ENCODE measurements around the gene ZNF304.
A peak's percentile ranks its signal among the peaks of the same experiment; 100 is the strongest.
"Not testable (repeated sequence)": the region's sequence is repeated elsewhere in the genome, so short reads cannot be mapped to it uniquely, and the experiment has no call there.

The ZNF304 gene

DNA sequence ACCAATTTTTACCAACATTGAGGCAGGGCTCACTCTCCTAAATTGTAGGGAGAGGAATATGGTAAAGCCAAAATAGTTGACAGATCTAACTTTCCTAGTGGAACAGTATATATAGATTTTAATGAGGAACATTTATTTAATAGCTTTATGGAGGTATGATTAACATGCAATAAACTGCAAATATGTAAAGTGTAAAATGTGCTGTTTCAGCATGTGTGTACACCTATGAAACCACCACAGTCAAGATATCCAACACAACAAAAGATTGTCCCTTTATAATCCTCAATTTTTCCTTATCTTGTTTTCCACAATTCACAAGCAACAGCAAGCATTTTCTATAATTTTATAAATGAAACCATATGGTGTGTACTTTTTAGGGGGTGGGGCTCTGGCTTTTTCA is 8.2 kb downstream of the ZNF304 start:
- FAIRE-seq = no peak

DNA sequence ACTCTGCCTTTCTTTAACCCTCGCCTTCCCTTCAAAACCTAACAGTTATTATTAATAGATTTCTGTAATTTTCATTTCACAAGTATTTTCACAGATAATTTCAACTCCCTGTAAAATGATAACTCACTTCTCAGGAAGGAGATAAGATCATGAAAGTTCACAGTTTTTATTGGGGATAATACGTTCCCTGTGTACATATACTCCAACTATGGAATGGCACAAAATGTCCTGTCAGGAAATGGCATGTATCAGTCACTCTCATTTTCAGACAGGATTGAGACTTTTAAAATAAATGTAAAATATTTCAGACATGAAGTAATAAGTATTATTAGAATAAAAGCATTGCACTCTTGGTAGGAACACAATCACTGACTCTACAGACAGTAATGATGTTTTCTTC is 11.3 kb downstream of the ZNF304 start:
- FAIRE-seq (no peak), DNase-seq (ENCODE audit: insufficient read length, low spot score) (no peak)

More for the DNA sequence above, 8.2 kb downstream of the ZNF304 start:
- no peak for DNase-seq (ENCODE audit: insufficient read length, low spot score)

DNA sequence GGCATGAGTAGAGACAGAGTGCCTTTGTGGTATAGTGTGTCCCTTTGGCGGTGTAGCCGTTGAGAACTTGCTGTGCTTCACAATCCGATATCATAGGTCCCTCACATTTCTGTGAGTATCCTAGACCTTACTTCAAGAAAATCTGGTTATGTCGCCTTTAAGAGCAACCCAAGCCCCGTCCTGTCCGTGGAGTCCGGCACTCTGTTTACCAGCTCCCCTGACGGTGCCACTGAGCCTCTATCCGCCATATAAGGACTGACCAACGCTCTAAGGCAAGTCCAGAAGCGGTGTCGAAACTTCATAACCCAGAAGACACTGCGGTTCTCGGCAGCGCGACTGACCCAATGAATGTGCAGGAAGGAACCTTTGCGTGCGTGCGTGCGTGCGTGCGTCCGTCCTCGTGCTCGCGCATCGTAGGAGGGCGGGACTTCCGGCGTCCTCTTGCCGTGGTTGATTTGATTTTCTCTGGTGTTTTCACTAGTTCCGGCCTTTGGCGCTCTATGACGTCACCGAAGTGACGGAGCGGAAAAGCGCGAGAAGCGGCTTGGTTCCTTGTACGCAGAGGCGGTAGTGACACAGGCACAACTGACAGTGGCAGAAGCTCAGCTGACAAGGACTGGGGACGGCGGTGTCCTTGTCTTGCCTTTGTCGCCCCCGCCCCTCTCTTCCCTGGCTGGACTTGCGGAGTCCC is 12.1 kb downstream of the ZNF304 start, which contains the start of the genes TRAPPC2B and ZNF547:
TRAPPC2B (plus strand) TSS at position 555 of the 691 bp plus-strand sequence. CDS start 1,283 bp downstream, outside the sequence.
ZNF547 (plus strand) TSS at position 555 of the 691 bp plus-strand sequence. CDS start 5,005 bp downstream, outside the sequence.
- FAIRE-seq = peak; percentile 99

DNA sequence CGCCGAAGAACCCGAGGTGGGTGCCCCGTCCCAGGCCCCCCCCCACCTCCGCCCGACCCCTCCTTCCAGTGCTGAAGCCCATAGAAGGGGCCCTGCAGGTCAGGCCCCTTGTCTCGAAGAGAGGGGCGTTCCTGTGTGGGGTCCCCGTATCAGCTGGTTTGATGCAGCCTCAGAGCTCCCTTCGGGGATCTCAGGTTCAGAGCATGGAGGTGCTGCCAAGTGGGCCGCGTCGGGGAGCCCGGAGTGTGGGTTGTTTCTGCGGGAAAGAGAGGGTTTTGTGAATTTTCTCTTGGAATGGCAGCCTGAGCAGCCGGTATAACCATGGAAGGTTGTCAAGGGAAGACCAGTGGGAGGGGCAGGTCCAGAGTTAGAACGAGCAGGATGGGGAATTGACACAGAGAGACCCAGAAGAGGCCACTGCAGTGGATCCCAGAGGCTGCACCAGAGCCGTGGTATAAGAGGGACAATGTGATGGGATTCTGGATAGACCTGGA is 12.7 kb downstream of the ZNF304 start:
- no peak for DNase-seq (ENCODE audit: insufficient read length, low spot score)
- FAIRE-seq = no peak

More for the DNA sequence above, 12.1 kb downstream of the ZNF304 start, which contains the start of the genes TRAPPC2B and ZNF547:
- DNase-seq (ENCODE audit: insufficient read length, low spot score) = peak; percentile 94

DNA sequence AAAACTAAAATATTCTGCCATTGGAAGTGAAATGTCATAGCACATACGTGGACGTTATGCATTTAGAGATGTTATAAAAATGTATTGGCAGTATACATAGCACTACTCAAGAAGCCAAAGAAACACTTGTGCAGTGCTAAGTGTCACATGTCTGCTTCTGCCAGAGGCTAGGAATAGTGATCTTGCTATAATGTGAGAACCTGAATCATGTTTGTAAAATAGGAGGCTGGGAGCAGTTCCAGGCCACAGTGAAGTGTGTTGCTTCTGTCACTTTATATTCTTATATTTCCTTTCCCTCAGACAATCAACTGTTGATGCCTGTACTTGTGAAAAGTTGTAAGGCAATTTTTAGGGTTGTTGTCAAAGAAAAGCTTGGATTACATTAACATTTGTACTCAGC is 15.7 kb downstream of the ZNF304 start:
- DNase-seq (ENCODE audit: insufficient read length, low spot score) (no peak), FAIRE-seq (no peak)

DNA sequence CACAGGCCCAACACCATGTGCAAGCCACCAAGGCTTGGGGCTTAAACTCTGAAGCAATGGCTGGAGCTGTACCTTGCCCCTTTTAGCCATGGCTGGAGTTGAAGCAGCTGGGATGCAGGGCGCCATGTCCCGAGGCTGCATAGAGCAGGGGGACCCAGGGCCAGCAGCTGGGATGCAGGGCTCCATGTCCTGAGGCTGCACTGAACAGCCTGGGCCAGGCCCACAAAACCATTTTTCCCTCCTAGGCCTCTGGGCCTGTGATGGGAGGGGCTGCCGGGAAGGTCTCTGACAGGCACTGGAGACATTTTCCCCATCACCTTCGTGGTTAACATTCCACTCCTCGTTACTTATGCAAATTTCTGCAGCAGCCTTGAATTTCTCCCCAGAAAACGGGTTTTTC is 23.1 kb downstream of the ZNF304 start:
- FAIRE-seq (no peak), DNase-seq (ENCODE audit: insufficient read length, low spot score) (no peak)

DNA sequence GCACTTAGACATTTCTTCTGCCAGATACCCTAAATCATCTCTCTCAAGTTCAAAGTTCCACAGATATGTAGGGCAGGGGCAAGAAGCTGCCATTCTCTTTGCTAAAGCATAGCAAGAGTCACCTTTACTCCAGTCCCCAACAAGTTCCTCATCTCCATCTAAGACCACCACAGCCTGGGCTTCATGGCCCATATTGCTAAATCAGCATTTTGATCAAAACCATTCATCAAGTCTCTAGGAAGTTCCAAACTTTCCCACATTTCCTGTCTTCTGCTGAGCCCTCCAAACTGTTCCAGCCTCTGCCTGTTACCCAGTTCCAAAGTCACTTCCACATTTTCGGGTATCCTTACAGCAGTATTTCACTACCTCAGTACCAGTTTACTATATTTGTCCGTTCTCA is 23.6 kb downstream of the ZNF304 start:
- DNase-seq (ENCODE audit: insufficient read length, low spot score); FAIRE-seq: not testable (repeated sequence)

DNA sequence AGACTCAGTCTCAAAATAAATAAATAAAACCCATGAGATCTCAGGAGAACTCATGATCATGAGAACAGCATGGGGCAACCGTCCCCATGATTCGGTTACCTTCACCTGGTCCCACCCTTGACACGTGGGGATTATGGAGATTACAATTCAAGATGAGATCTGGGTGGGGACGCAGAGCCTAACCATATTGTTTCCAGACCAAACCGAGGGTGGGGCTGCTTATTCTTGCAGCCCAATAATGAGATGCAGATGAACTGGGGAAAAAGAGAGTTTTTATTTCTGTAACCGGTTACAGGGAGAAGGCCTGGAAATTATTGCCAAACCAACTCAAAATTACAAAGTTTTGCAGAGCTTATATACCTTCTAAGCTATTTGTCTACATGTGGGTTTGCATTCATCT is 25.1 kb downstream of the ZNF304 start:
- FAIRE-seq = no peak
- no peak for DNase-seq (ENCODE audit: insufficient read length, low spot score)

DNA sequence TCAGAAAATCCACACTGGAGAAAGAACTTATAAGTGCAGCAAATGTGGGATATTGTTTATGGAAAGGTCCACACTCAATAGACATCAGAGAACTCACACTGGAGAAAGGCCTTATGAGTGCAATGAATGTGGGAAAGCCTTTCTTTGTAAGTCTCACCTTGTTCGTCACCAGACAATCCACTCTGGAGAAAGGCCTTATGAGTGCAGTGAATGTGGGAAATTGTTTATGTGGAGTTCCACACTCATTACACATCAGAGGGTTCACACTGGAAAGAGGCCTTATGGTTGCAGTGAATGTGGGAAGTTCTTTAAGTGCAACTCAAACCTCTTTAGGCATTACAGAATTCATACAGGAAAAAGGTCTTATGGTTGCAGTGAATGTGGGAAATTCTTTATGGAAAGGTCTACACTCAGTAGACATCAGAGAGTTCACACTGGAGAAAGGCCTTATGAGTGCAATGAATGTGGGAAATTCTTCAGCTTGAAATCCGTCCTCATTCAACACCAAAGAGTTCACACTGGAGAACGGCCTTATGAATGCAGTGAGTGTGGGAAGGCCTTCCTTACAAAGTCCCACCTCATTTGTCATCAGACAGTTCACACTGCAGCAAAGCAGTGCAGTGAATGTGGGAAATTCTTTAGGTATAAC is 26.6 kb downstream of the ZNF304 start:
- no peak for DNase-seq (ENCODE audit: insufficient read length, low spot score)
- FAIRE-seq = no peak

DNA sequence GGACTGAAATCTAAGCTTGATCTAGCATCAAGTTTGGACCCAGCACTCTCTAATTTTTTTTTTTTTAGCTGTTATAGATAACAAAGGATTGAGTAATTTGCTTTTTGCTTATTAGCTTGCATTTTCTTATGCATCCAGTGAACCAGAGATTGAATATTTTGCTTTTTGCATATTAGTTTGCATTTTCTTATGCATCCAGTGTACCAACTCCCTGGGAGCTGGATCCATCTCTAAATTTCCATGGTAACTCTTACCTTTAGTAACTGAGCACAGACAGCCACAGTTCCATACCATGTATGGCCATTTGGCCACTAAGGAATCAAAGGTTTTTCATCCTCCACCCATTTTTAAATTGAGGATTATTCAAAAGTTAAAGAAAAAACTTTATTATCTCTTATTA is 29.9 kb downstream of the ZNF304 start:
- FAIRE-seq = no peak
- no peak for DNase-seq (ENCODE audit: insufficient read length, low spot score)

DNA sequence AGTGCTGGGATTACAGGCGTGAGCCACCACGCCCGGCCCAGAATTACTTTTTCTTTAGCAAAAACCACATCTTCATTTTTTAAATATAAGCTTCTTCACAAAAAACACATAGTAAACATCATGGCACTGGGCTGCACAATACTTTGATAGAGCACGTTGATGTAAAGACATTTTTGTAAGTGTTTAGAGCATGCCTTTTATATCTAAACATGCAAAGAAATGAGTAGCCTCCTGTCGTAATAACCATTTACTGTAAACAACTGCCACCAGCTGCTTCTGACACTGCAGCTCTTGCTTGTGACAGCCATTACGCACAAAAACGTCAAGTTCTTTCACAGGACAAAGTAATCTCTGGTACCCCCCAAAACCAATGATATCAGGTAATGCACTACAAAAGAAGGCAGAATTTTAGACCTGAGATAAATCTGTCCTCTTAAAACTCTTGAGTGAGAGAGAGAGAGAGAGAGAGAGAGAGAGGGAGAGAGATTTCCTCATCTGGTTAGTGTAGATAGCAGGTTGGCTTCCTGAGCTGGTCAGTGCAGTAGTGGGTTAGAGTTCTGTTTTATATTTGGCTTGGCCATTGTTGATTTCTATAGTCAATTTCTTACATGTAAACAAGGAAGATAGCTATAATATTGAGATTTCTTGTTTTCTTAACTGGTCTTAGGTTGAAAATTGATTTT is 31.9 kb downstream of the ZNF304 start:
- DNase-seq (ENCODE audit: insufficient read length, low spot score) (no peak), FAIRE-seq (no peak)

DNA sequence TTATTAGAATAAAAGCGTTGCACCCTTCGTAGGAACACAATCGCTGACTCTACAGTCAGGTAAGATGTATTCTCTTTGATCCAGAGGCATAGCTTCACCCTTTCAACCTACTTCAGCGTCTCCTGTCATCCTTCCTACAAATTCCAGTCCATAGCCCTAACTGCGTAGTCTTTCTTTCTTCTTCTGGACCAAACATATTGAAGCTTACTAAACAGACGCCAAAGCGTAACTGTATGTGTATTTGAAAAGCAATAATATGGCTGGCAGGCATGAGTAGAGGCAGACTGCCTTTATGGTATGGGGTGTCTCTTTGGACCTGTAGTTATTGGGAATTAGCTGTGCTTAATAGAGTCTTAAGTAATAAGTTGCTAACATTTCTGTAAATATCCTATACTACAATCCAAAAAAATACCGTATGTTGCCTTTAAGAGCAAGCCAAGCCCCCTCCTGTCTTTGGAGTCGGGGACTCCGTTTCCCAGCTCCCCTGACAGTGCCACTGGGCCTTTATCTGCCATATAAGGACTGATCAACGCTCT is 38.2 kb downstream of the ZNF304 start:
- DNase-seq (ENCODE audit: insufficient read length, low spot score) (no peak), FAIRE-seq (no peak)

DNA sequence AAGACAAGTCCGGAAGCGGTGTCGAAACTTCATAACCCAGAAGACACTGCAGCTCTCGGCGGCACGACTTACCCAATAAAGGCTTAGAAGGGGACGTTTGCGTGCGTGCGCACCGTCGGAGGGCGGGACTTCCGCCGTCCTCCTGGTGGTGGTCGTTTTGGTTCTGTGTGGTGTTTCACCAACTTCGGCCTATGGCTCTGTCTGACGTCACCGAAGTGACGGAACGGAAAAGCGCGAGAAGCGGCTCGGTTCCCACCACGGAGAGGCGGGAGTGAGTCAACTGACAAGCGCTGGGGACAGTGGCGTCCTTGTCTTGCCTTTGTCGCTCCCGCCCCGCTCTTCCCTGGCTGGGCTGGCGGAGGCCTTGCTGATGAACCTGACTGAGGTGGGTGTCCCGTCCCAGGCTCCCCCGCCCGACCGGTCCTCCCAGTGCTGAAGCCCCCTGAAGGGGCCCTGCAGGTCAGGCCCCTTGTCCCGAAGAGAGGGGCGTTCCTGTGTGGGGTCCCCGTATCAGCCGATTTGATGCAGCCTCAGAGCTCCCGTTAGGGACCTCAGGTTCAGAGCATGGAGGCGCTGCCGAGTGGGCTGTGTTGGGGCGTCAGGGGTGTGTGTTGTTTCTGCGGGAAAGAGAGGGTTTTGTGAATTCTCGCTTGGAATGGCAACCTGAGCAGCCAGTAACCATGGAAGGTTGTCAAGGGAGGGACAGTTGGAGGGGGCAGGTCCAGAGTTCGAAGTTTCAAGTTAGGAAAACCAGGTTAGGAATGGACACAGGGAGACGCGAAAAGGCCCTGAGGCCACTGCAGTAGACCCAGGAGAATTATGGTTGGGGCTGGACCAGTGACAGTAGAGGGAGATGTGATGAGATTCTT is 38.9 kb downstream of the ZNF304 start, which contains the start of gene ZNF548:
ZNF548 (plus strand) TSS at position 125 of the 869 bp plus-strand sequence; CDS start at position 371, 246 bp downstream.
- DNase-seq (ENCODE audit: insufficient read length, low spot score) (peak; percentile 96), FAIRE-seq (peak; percentile 97)

DNA sequence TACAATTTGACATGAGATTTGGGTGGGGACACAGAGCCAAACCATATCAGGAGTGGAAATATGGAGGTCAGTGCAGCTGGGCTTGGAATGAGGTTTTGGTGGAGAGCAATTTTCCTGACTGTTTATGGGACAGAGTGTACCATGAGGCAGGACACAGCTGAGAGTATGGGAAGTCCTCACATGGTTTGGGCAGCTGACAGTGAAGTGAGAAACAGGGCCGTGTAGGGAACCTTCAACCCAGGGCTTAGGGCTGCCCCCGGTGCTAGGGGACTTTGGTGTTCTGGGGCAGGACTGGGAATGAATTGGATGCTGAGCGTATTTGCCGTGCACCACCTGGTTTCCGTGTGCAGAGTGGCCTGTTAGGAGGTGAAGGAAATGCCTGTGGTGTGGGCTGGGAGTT is 44.6 kb downstream of the ZNF304 start:
- FAIRE-seq (no peak), DNase-seq (ENCODE audit: insufficient read length, low spot score) (no peak)

DNA sequence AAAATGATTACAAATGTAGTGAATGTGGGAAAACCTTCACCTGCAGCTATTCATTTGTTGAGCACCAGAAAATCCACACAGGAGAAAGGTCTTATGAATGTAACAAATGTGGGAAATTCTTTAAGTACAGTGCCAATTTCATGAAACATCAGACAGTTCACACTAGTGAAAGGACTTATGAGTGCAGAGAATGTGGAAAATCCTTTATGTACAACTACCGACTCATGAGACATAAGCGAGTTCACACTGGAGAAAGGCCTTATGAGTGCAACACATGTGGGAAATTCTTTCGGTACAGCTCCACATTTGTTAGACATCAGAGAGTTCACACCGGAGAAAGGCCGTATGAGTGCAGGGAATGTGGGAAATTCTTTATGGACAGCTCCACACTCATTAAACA is 47.8 kb downstream of the ZNF304 start:
- DNase-seq (ENCODE audit: insufficient read length, low spot score) = no peak
- no peak for FAIRE-seq

DNA sequence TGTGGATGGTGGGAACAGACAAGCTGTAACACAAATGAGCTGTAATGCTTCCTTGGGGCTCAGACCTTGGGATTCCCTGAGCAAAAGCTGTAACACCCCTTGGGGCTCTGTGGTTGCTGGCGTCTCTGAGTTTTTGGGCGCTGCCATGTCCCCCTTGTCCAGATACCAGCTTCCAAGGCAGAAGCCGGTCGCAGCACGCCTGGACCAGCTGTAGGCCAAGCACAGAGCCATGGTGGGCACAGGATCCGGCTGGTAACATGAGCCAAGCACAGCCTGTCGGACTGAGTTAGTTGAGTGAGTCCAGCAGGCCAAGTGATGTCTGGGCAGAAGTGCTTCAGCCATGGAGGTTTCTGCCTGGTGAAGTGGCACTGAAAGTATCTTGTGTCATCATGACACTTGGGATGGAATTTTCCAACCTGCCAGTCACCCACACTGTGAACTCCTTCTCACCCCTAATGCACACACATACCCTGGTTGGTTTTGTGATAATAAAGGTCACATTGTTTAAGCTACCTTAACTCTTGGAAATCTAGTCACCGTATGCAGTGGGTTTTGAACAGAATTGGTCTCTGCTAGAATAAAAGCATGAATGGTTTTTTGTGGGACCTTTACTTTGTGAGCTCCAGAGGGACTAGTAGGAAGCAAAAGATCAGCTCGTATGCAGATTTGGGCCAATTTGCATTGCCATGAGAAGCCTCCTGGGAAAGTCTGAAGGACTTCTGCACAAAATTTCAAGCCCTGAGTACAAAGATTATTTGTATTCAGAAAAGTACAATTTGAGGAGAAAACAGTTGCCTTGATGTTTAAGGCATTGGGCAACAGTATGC is 52.9 kb downstream of the ZNF304 start:
- DNase-seq (ENCODE audit: insufficient read length, low spot score) = no peak
- FAIRE-seq = peak; percentile 40

DNA sequence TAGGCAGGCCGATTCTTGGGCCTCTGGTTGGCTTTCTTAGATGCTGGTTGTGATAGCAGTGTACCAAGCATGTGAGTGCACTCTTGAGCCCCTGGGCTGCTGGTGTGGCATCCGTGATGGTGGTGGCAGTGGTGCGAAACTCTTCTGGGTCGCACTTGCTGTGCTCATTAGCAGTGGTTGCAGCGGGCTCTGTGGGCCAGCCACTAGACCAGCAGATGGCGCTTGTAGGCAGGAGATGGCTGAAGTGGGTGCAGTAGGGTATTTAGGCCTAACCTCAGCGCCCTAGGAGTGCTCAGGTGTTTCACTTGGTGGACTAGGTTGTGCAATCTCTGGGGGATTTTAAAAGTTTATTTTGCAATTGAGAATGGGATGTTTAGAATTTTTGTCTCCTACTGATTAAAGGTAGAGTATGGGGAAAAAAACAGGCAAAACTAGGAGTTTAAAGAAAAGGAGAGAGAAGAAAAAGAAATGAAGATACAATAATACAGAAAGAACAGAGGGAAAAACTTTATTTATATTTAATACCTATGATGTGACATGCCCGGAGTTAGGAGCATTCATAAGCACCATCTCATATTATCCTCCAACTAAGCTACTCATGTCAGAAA is 55.5 kb downstream of the ZNF304 start:
- DNase-seq (ENCODE audit: insufficient read length, low spot score) = peak; percentile 51
- FAIRE-seq = peak; percentile 58
